NCI-H2029 (cell line): ENCODE measurements around the gene EFCAB13.

Experiments used
- DNase-seq: peaks from one replicate; lab custom pipeline; 2025; lab: John Stamatoyannopoulos, UW

Gene EFCAB13, protein sequence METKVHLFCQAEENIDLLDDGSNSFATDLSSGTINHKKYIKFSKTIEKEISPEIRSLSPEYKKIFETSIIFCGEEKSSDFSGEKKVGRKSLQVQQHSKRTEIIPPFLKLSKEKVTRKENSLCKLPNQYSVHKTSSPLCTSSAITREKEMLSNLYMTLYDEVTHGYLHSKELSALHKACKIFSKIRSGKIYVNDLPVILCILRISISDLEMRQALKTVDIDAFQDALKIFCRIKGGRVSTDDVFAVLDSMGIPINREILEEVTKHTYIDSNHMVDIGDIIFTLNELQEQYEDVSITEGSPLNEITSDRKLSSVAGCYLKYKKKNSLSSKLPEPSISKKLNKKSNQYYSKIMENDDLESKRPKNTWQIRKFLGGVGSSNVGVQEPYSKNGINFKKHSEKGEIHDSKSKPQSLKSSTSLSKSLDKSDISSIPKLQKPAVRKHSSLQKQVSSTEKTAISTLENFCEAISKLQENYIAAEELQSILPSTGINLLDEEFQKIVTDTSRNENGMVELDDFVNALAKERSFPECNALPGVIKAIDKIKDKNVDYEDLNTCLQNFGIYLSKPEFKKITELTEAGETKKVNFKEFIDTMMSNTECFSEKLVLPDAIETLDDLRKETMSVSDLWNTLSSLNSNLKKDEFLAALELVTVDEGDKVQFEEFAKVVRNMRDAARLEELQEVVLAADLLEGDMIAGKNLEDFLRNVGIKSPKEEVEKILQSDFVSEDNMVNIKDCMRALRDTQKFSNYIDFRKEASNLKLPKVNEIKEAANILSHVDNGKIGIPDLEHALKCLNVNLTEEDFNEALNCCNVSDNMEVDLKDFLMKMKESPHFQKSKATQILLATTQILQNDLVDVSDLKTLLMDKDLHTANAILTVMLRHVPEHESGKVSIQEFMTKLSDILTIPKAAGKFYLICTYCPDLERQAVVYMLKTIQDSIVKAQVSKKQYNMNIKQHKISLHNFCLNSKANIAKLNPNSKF

DNA sequence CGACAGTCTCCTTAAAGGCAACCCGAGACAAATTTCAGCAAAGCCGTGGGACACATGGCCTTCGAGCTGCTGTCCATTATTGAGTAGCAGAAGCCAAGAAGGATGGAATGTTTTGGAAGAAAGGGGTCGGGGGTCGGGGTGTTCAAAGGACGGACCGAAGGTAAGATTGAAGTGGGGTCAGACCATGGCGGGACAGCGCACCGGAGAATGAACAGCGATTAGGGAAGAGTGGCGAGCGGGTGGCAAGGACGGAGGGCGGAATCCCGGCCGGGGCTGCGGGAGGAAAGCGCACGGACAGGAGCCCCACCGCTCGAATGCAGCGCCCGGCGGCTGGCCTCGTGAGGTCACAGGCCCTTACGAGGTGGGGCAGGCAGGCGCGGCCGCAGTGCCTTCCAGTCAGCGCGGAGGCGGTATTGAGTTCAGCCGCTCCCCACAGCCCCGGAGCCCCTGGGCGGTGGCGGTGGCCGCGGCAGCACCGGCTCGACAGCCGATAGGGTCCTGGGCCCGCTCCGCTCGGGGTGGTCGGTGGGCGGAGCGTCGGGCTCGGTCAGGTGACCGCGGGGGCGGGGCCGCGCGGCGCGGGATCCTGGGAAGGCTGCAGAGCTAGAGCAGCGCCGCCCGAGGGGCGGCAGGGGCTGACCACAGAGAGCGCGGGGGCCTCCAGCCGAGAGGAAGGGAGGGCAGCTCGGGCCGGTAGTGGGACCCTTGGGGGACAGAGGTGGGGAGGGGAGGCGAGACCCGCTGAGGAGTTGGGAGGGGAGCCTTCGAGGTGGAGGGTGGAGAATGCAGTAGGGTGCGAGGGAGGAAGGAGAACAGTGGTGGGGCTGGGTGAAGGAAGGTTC lies at the start of gene EFCAB13:
Gene EFCAB13 (plus strand): TSS at position 574 of the 842 bp plus-strand sequence. CDS start 4,399 bp downstream, outside the sequence.
- peak; percentile 62 for DNase-seq

DNA sequence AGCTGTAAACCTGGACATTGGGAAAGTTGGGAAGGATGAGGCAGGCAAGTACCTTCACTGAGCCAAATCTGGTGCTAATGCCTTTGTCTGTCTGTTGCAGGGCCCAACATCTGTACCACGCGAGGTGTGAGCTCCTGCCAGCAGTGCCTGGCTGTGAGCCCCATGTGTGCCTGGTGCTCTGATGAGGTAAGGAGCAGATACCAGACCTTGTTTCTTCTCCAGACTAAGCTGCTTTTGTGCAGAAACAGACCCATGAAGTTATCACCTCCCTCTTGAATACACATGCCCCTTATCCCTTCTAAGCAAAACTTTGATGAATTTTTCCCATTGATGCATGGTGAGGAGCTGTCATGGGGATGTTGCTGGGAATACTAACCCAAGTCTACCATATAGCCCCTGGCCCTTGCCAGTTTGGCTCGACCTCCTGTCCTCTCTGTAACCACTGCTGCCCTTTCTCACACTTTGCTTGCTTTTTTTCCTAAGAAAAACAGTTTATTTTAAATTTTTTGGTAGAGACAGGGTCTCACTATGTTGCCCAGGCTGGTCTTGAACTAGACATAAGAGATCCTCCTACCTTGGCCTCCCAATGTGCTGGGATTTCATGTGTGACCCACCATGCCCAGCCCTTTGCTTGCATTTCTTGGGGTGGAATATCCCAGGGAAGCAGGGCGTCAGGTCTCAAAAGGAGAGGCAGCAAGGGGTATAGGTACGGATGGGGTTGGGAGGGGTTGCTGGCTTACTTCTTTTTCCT lies 49.3 kb upstream of the EFCAB13 start:
- DNase-seq: no peak

DNA sequence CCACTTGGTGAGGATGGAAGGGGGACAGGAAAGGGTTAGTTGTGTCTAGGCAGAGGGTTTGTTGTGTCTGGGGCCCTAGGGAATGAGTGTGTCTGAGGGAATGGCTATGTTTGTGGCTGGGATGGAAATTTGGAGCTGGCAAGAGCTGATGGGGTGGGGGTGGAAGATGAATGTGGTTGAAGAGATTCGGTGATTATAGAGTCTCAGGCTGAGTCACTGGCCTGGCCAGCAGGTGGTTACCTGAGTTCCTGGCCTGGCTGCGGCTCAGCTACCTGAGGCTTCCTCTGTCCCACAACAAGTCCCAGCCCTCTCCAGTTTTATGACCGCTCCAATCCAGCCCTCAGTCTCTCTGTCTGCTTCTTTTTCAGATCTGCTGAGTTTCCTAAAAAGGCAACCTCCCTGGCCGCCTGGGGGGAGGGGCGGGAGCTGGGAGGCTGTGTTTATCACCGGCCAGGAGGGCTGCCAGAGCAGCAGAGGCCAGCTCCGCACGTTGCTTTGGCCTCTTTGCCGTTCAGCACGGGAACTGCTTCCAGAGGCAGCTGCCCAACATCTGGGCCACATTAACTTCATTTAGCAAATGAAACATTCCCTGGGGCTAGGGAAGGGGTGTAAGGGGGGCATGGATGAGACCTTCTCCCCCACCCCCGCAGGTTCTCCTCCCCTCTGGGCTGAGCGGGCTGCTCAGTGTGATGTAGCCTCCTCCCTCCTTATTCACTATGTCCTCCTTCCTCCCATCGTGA lies 48.3 kb upstream of the EFCAB13 start:
- DNase-seq: peak; percentile 29

DNA sequence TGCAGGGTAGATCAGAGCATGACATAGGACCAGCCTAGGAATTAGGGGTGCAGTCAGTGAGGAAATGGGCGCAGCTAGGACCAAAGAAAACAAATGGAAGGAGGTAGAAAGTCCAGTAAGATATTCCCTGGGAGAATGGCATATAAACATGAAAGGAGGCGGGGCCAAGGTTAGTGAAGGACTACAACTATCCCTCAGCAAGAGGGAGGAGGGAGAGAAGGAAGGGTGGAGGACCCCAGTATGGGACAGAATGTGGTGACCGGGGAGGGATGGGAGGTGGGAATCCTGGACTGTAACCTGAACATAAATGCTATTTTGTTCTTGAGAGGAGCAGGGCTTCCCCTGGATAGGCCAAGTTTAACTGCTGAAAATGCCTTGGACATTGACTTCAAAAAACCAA lies 47.3 kb upstream of the EFCAB13 start:
- no peak for DNase-seq

DNA sequence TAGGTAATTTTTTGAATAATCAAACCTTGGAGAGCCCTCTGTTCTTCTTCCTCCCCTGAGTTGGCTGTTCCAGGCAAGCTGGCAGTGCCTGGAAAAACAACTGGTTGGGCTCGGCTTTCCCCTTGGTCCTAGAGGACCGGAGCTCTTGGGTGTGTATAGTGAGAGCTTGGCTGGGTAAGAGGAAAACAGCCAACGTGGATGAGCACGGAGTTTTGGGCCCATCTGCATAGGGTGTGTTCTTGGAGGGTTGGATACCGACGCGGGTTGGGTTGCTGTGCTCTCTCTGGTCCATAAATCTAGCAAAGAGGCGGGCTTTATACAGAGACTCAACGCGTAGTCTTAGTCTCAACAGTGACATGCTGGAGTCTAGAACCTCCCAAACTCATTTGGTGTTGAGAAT lies 46.9 kb upstream of the EFCAB13 start:
- peak; percentile 78 for DNase-seq

DNA sequence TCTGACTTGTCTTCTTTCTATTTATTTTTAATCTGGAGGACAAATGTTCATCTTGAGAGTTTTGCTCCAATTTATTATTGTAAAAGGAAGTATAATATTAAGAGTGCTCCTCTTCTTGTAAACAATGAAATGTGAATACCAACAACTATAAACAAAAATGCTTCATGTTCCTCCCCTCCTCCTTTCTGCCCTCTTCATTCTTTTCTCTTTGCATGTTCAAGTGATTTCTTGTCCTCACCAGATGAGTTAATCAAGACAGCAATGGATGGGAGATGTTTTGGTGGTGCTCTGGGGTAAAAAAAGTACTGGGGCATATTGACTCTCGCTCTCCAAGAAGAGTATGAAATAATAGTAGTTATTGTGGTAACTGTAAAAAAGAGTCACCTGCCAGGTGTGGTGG lies 45.8 kb upstream of the EFCAB13 start:
- no peak for DNase-seq

DNA sequence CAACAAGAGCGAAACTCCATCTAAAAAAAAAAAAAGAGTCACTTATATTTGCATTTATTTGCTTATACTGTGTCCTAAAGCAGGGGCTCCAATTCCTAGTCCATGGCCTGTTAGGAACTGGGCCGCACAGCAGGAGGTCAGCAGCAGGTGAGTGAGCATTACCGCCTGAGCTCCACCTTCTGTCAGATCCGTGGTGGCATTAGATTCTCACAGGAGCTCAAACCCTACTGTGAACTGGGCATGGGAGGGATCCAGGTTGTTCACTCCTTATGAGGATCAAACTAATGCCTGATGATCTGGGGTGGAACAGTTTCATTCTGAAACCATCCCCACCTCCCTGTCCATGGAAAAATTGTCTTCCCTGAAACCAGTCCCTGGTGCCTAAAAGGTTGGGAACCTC lies 45.2 kb upstream of the EFCAB13 start:
- DNase-seq: no peak

DNA sequence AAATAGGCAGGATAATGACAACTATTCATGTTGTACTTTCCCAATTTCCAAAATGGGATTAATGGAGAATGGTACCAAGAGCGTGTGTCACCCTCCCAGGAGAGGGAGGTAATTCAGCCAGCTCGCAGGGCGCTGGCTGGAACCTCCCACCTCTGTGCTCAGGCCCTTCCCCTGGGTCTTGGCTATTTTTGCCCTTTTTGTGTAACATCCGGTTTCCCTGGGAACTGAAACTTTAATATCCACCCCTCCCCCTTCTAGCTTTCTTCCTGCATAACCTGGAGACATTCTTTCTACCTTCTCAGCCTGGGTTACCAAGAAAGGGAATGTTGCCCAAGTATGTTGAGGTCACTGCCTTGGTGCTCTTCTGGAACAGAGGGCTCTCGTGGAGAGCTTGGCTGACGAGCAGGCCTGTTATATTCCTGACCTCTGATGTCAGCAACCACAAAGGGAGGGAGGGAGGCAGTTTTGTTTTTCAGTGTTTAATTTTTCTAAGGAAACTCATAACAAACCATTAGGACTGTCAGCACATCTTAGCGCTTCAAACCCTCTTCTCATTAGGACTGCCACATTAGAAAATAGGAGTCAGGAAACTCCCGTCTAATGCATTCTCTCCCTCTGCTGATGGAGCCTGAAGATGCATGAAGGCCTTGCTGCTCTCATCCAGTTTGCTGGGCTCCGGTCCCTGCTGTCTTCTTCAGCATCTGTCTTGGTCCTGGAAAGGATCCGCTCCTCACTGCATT lies 44.5 kb upstream of the EFCAB13 start:
- no peak for DNase-seq

DNA sequence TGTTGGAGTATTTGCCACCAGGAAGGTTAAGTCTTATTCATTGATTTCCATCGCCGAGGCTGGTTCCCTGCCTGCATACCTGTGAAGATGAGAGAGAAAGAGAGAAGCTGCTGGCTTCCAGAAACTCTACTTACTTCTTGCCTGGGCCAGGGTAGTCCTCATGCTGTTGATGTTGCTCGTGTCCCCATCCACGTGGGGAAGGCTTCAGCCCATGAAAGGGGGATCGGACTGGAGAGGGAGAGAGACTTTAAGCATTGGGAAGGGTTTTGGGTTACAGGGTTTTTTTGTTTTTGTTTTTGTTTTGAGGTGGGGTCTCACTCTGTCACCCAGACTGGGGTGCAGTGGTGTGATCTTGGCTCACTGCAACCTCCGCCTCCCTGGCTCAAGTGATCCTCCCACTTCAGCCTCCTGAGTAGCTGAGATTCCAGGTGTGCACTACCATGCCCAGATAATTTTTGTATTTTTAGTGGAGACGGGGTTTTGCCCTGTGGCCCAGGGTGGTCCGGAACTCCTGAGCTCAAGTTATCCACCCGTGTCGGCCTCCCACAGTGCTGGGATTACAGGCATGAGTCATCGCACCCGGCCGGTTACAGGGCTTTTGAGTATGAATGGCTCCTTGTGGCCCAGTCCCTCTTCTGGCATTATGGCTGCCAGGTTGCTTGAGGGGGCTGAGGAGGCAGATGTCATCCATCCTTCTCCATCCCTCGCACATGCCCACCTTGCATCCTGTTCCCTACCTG lies 43.5 kb upstream of the EFCAB13 start:
- no peak for DNase-seq

DNA sequence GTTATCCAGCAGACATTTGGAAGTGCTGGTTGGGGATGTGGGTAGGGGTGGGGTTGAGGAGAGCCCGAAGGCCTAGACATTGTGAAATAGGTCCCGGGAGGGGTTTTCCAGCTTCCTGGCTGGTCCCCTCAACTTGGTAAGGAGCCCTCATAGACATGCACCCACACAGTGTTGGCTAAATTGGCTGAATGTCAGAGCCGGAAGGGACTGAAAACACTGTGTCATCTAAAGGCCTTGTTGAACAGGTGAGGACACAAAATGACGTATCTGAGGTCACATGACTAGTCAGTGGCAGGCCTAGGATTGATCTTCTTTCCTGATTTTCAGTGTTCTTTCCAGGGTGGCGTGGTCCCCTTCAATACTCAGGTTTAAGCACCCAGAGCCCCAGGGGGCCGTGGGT lies 42.5 kb upstream of the EFCAB13 start:
- peak; percentile 14 for DNase-seq

DNA sequence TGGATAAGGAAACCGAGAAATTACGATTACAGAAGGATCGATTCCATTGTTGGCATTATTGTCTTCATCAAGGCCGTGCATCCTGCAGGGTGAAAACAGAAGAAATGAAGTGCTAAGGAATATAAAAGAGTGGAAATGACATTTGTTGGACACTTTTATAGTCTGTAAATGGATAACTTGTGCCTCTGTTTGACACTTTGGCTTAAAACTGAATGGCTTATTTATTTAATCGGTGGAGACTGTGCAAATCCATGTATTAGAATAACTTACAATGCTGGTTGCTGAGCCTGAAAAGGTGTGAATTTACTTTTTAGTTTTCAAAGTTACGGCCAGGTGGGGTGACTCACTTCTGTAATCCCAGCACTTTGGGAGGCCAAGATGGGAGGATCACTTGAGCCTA lies 38.8 kb upstream of the EFCAB13 start:
- no peak for DNase-seq

DNA sequence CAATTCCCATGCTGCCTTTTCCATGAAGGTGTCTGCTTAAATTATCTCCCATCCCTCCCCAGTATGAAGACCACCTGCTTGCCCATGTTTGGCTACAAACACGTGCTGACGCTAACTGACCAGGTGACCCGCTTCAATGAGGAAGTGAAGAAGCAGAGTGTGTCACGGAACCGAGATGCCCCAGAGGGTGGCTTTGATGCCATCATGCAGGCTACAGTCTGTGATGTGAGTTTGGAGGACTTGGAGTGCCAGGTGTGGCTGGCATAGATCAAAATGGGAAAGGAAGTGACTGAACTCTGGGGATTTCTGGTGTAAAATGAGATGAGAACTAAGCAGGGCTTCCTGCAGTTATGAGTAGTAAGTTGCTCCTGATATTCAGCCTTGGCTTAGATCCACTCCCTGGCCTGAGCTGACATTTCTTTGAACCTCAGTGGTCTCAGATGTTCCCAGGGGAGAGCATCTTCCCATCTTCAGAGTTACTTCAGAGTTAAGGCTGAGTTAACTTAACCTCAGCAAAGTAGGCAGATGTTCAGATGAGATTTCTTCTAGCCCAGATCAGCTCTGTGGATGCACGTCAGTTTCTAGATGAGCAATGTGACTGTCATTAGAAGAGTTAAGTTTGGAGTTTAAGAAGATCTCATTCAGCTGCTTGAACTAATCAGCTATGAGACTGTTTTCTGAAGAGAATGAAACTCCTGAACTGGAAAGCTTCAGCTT lies 37.4 kb upstream of the EFCAB13 start:
- DNase-seq: no peak

DNA sequence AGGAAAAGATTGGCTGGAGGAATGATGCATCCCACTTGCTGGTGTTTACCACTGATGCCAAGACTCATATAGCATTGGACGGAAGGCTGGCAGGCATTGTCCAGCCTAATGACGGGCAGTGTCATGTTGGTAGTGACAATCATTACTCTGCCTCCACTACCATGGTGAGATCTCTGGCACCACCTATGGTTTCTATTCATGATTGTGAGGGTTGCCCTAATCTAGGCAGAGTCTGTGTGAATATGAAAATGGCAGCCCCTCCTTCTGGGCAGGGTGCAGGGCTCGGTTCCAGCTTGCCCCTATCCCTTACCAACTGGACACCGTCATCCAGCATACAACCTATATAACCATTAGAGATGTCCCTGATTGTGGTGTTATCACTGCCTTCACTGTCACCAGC lies 36.7 kb upstream of the EFCAB13 start:
- DNase-seq: no peak

DNA sequence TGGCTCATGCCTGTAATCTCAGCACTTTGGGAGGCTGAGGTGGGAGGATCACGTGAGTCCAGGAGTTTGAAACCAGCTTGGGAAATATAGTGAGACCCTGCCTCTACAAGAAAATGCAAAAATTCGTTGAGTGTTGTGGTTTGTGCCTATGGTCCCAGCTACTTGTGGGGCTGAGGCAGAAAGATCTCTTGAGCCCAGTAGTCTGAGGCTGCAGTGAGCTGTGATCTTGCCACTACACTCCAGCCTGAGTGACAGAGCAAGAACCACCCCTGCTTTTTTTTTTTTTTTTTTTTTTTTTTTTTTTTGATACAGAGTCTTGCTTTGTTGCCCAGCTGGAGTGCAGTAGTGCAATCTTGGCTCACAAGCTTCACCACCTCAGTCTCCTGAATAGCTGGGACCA lies 36.1 kb upstream of the EFCAB13 start:
- DNase-seq: no peak

DNA sequence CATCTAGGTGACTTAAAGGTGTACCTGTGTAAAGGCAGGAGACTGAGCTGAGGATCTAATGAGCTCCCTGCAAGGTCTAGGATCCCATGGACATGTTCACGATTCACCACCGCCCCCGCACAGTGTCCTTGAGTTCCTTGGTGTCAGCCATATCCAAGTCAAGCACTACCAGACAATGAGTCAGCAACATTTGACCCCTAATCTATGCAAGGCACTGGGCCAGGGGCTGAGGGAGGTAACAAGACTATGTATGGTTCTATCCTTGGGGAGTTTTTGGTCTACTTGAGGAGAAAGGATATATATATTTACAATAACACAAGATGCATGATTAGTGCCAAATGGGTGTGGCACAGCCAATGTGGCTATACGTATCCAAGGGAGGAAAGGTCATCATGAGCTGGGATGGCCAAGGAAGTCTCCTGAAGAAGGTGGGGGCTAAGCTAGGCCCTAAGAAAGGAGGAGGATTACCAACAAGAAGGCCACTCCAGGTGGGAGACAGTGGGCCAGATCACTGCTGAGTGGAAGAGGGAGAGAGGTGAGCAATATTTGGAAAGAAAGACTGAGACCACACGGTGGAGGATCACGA lies 35.1 kb upstream of the EFCAB13 start:
- no peak for DNase-seq

DNA sequence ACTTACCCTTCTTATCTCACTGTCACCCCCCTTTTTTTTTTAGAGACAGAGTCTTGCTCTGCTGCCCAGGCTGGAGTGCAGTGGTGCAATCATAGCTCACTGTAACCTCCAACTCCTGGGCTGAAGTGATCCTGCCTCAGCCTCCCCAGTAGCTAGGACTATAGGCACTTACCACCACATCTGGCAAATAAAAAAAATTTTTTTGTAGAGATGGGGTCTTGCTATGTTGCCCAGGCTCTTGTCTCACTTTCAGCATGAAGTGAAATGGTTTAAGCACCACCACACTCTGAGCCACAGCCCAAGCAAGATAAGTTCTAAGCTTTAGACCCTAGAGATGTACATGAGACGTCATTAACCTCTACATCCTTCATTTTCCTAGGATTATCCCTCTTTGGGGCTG lies 34.5 kb upstream of the EFCAB13 start:
- DNase-seq: no peak

DNA sequence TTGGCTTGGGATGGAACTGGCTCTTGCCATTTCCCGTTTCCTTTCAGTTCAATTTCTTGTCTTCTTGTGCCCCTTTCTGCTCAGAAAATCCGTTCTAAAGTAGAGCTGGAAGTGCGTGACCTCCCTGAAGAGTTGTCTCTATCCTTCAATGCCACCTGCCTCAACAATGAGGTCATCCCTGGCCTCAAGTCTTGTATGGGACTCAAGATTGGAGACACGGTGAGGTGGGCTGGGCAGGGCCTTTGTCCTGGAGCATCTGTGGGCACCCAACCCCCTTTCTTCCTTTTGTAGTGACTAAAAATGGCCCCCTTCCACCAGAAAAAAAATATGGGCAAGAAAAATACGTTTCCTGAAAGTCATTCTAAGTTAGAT lies 32.9 kb upstream of the EFCAB13 start:
- no peak for DNase-seq

DNA sequence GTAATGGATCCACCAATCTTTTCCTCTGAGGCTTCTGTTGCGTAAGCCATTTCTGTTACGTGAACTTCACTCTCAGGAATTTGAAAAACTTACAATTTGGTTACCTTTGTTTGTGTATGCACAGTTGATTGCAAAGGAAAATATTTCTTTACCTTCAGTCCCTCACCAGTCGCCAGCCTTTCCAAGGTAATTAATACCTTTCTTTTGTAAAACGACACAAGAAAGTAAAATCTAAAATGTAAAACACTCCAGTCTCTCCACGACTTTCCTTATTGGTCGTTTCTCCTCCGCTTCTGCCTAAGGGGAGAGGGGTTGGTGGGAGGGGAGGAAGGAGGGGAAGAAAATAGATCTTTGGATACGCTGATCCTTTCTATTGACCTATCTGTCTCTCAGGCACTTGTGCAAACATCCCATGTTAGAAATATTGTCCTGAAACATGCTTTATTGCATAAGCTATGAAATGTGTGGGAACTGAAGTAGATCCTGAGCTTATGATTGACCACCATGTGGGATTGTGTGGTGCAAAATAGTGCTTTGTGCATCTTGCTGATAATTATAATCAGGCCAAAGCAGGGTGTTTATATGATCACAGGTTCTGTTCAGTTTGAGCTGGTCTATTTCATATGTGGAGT lies 32.4 kb upstream of the EFCAB13 start:
- DNase-seq: no peak
